Spleen (tissue), 11 donors: Measurements from ENCODE around the gene MYLK. TPM values are rescaled to one million over a fixed set of nuclear protein-coding genes. Genes with fewer than 3 reads are reported as not detected.

Experiments used
- DNase-seq: peaks from one replicate; pipeline ENCODE4 v3.0.0-alpha.2; 2020
- H3K27ac ChIP-seq, 8 donors: fragments of 200-600 bp; sonication (generic) in 7 of 8; 1 replicate in 4 of 8; 2 replicates in 4 of 8; pipeline versions ENCODE4 v1.5.0 to v1.8.0; 2016 to 2021; ENCODE audit warnings: inconsistent platforms in 4 of 8, mild to moderate bottlenecking in 4 of 8, moderate library complexity in 1 of 8
- H3K27me3 ChIP-seq, 7 donors: fragments of 200-600 bp; sonication (generic) in 6 of 7; replicated peaks in 1 of 7; 1 replicate in 4 of 7; 2 replicates in 3 of 7; pipeline versions ENCODE4 v1.5.0 to v1.8.0; 2016 to 2021; ENCODE audit warnings: inconsistent platforms in 3 of 7, mild to moderate bottlenecking in 1 of 7
- H3K36me3 ChIP-seq, 6 donors: fragments of 200-600 bp; sonication (generic) in 5 of 6; 1 replicate in 4 of 6; 2 replicates in 2 of 6; pipeline versions ENCODE4 v1.5.0 to v1.8.0; 2016 to 2021; ENCODE audit warnings: inconsistent platforms in 2 of 6
- H3K4me1 ChIP-seq, 6 donors: fragments of 200-600 bp; sonication (generic) in 5 of 6; 1 replicate in 3 of 6; 2 replicates in 3 of 6; pipeline versions ENCODE4 v1.5.0 to v1.8.0; 2016 to 2021; ENCODE audit warnings: inconsistent platforms in 3 of 6
- H3K4me3 ChIP-seq, 8 donors: fragments of 200-600 bp; sonication (generic) in 7 of 8; 1 replicate in 4 of 8; 2 replicates in 4 of 8; pipeline versions ENCODE4 v1.5.0 to v1.8.0; 2016 to 2021; ENCODE audit warnings: inconsistent platforms in 4 of 8, mild to moderate bottlenecking in 4 of 8, moderate library complexity in 2 of 8
- H3K9me3 ChIP-seq, 8 donors: fragments of 200-600 bp; sonication (generic) in 7 of 8; 1 replicate in 4 of 8; 2 replicates in 4 of 8; pipeline versions ENCODE4 v1.5.0 to v1.8.0; 2016 to 2021; ENCODE audit warnings: inconsistent platforms in 4 of 8
- CTCF ChIP-seq, 11 experiments: fragments of 200-600 bp in 7 of 11; fragments of 450-650 bp in 4 of 11; sonication (generic) in 4 of 11; IDR thresholded peaks in 8 of 11; conservative IDR thresholded peaks in 3 of 11; 1 replicate in 7 of 11; 2 replicates in 4 of 11; pipeline versions ENCODE4 v1.4.0 to v1.8.0; 2016 to 2021; ENCODE audit warnings: antibody characterized with exemption in 11 of 11, inconsistent platforms in 4 of 11, mild to moderate bottlenecking in 1 of 11
- POLR2A ChIP-seq, 3 donors: fragments of 450-650 bp; IDR thresholded peaks; one replicate each; pipeline ENCODE4 v1.5.1; 2017; ENCODE audit warnings: antibody characterized with exemption in 3 of 3, mild to moderate bottlenecking in 1 of 3
- POLR2AphosphoS5 ChIP-seq, 3 donors: sonication (generic); formaldehyde crosslinking; IDR thresholded peaks; one replicate each; pipeline ENCODE4 v1.5.1; 2017; ENCODE audit warnings: antibody characterized with exemption in 3 of 3
- WGBS, 5 donors: extraction: QIAGEN DNeasy Blood & Tissue Kit in 3 of 5; methylation state at CpG; one replicate each; pipeline versions ENCODE4 v1.1.5 to v1.1.7; 2013 to 2018; 5-methylcytosine and 5-hydroxymethylcytosine counted together
- intact Hi-C: fragments of 100-400 bp; cut with DNase I; formaldehyde crosslinking; loops from one replicate; pipeline ENCODE4 v1.15.0; 2023; ENCODE audit warnings: low total_unique reads
- polyA plus RNA-seq, 3 donors: library from polyadenylated mRNA; stranded (reverse); fragments of 200-250 nt; gene quantifications; one replicate each; pipeline ENCODE4 v1.2.1, GENCODE V29; 2013
- total RNA-seq, 7 donors: library from RNA; depleted of rRNA in 3 of 7; stranded (reverse); fragments of >200 nt in 3 of 7; fragmentation: NEBNext Ultra II Directional in 4 of 7; extraction: Animal tissue kit (Norgen Biotek cat#: 25700) in 4 of 7; gene quantifications; one replicate each; pipeline versions ENCODE4 v1.1.0 to v1.2.1, GENCODE V29; 2016 to 2021
- donor health status: healthy with polysubstance abuse.
- donor health status: DM: no; HTN: no; CAD: no; lungs with moderate emphysema.
- donor health status: DM: no; HTN: no; CAD: no.
- donor health status: Bipolar disorder and iron deficiency.
- donor health status: healthy.
- donor health status: DM: no; HTN: no; CAD: no.
- donor health status: DM: yes; HTN: yes; CAD: no.

Gene MYLK
- total and polyA plus RNA-seq, 10 donors = 11.1 to 343 (median 154) TPM

GRCh38 chr3:123688241-123688747 lies 195.8 kb downstream of the MYLK start:
- no peak for DNase-seq
- H3K4me1 ChIP-seq = peaks cover 0 to 84% (median 23%) of the 10 kb centered on the region in 6 donors
- intact Hi-C loops = no loop called here
- TF ChIP-seq POLR2A (IDR thresholded peaks at IDR 0.05) (no peak), CTCF (IDR thresholded peaks at IDR 0.05 in 8 of 11, conservative IDR thresholded peaks at IDR 0.05 in 3 of 11) (no peak), POLR2AphosphoS5 (IDR thresholded peaks at IDR 0.05) (peak in 1 of 3 donors; percentile 67)
- H3K36me3 ChIP-seq = peaks cover 0 to 28% (median 0%) of the 10 kb centered on the region in 6 donors
- peak overlapping the region in 7 of 8 donors; percentile 12 to 60 (median 49) for H3K27ac ChIP-seq
- H3K27me3 ChIP-seq = peaks cover 0 to 4% (median 0%) of the 10 kb centered on the region in 7 donors
- WGBS, 5 donors = 65 to 80% (median 69%) methylated on average over 4 of the region's 4 CpGs
- H3K9me3 ChIP-seq = no peaks in the 10 kb centered on the region
- no peak overlapping the region for H3K4me3 ChIP-seq

GRCh38 chr3:123687286-123687685 lies 196.8 kb downstream of the MYLK start:
- peaks cover 0 to 84% (median 22%) of the 10 kb centered on the region in 6 donors for H3K4me1 ChIP-seq

GRCh38 chr3:123686251-123686650 lies 197.9 kb downstream of the MYLK start:
- Histone ChIP-seq H3K4me3 (no peak overlapping the region), H3K4me1 (peaks cover 0 to 81% (median 18%) of the 10 kb centered on the region in 6 donors), H3K9me3 (no peaks in the 10 kb centered on the region), H3K36me3 (peaks cover 0 to 33% (median 0%) of the 10 kb centered on the region in 6 donors), H3K27me3 (no peaks in the 10 kb centered on the region), H3K27ac (peak overlapping the region in 3 of 8 donors; percentile 5 to 57 (median 56))
- intact Hi-C loops = no loop called here
- 63 to 79% (median 73%) methylated on average over 4 of the region's 4 CpGs for WGBS, 5 donors
- no peak for TF ChIP-seq POLR2AphosphoS5 (IDR thresholded peaks at IDR 0.05)
- no peak for TF ChIP-seq POLR2A (IDR thresholded peaks at IDR 0.05)
- TF ChIP-seq CTCF (IDR thresholded peaks at IDR 0.05 in 8 of 11, conservative IDR thresholded peaks at IDR 0.05 in 3 of 11) = no peak
- no peak for DNase-seq

More at GRCh38 chr3:123687286-123687685, 196.8 kb downstream of the MYLK start:
- Histone ChIP-seq H3K27ac (peak overlapping the region in 6 of 8 donors; percentile 3 to 60 (median 52)), H3K27me3 (peaks cover 0 to 4% (median 0%) of the 10 kb centered on the region in 7 donors), H3K4me3 (no peak overlapping the region), H3K9me3 (no peaks in the 10 kb centered on the region), H3K36me3 (peaks cover 0 to 28% (median 0%) of the 10 kb centered on the region in 6 donors)
- no peak for TF ChIP-seq POLR2AphosphoS5 (IDR thresholded peaks at IDR 0.05)
- TF ChIP-seq POLR2A (IDR thresholded peaks at IDR 0.05) = no peak
- TF ChIP-seq CTCF (IDR thresholded peaks at IDR 0.05 in 8 of 11, conservative IDR thresholded peaks at IDR 0.05 in 3 of 11) = no peak
- no peak for DNase-seq
- intact Hi-C loops = no loop called here

GRCh38 chr3:123685780-123686179 lies 198.4 kb downstream of the MYLK start:
- 81 to 91% (median 88%) methylated on average over 9 of the region's 9 CpGs for WGBS, 5 donors
- intact Hi-C loops = no loop called here
- Histone ChIP-seq H3K27ac (peak overlapping the region in 2 of 8 donors; percentile 5 to 57), H3K4me1 (peaks cover 0 to 79% (median 18%) of the 10 kb centered on the region in 6 donors), H3K4me3 (no peak overlapping the region), H3K36me3 (peaks cover 0 to 33% (median 0%) of the 10 kb centered on the region in 6 donors), H3K27me3 (no peaks in the 10 kb centered on the region), H3K9me3 (no peaks in the 10 kb centered on the region)
- DNase-seq = no peak
- TF ChIP-seq POLR2AphosphoS5 (IDR thresholded peaks at IDR 0.05) (peak in 1 of 3 donors; percentile 25), CTCF (IDR thresholded peaks at IDR 0.05 in 8 of 11, conservative IDR thresholded peaks at IDR 0.05 in 3 of 11) (no peak)
